GM21528 (cell line): ENCODE data around the gene SCN9A.
"Not testable (repeated sequence)": the region's sequence is repeated elsewhere in the genome, so short reads cannot be mapped to it uniquely, and the experiment has no call there.

Experiments used
- ATAC-seq: cut with Tn5 transposase; IDR thresholded peaks from one replicate; pipeline ENCODE4 v1.9.1; 2021; ENCODE audit warnings: mild to moderate bottlenecking, moderate library complexity; ENCODE audit not compliant: unreplicated experiment, low FRiP score

The SCN9A gene

GRCh38 chr2:166257859-166258258 lies 117.9 kb downstream of the SCN9A start:
- no peak for ATAC-seq

GRCh38 chr2:166256896-166257295 lies 118.8 kb downstream of the SCN9A start:
- ATAC-seq = no peak

GRCh38 chr2:166249318-166249717 lies 126.4 kb downstream of the SCN9A start:
- no peak for ATAC-seq

- ATAC-seq = no peak
These were observed 128.8 kb downstream of the SCN9A start for GRCh38 chr2:166246901-166247300.

- ATAC-seq = no peak
These were observed 133.4 kb downstream of the SCN9A start for GRCh38 chr2:166242309-166242708.

- no peak for ATAC-seq
These were observed 135.1 kb downstream of the SCN9A start for GRCh38 chr2:166240387-166241313.

- no peak for ATAC-seq
These were observed 136.2 kb downstream of the SCN9A start for GRCh38 chr2:166239548-166239947.

- no peak for ATAC-seq
These were observed 137.6 kb downstream of the SCN9A start for GRCh38 chr2:166238176-166238575.

- ATAC-seq = no peak
These were observed 141.5 kb downstream of the SCN9A start for GRCh38 chr2:166234112-166234846.

GRCh38 chr2:166233244-166233643 lies 142.5 kb downstream of the SCN9A start:
- no peak for ATAC-seq

- no peak for ATAC-seq
These were observed 145.0 kb downstream of the SCN9A start for GRCh38 chr2:166230724-166231070.

- no peak for ATAC-seq
These were observed 145.6 kb downstream of the SCN9A start for GRCh38 chr2:166230024-166230723.

- ATAC-seq = no peak
These were observed 146.1 kb downstream of the SCN9A start for GRCh38 chr2:166229678-166230023.

GRCh38 chr2:166224197-166224596 lies 151.5 kb downstream of the SCN9A start:
- ATAC-seq = no peak

- no peak for ATAC-seq
These were observed 152.4 kb downstream of the SCN9A start for GRCh38 chr2:166223298-166223697.

- ATAC-seq = no peak
These were observed 164.7 kb downstream of the SCN9A start for GRCh38 chr2:166211079-166211478.

GRCh38 chr2:166209944-166210343 lies 165.8 kb downstream of the SCN9A start:
- ATAC-seq = not testable (repeated sequence)

GRCh38 chr2:166209367-166209766 lies 166.4 kb downstream of the SCN9A start:
- ATAC-seq = not testable (repeated sequence)

GRCh38 chr2:166206153-166206552 lies 169.6 kb downstream of the SCN9A start:
- ATAC-seq = not testable (repeated sequence)

GRCh38 chr2:166202778-166203177 lies 173.0 kb downstream of the SCN9A start:
- ATAC-seq = no peak

- ATAC-seq = no peak
These were observed 178.3 kb downstream of the SCN9A start for GRCh38 chr2:166197446-166197845.
